Subcutaneous abdominal adipose tissue (tissue), 5 donors: ENCODE data around the gene OXNAD1.
A peak's percentile ranks its signal among the peaks of the same experiment; 100 is the strongest.

Experiments used
- H3K27ac ChIP-seq: one replicate; pipeline ENCODE4 v1.7.0; 2013; ENCODE audit warnings: low read depth, mild to moderate bottlenecking, inconsistent platforms, low read length, moderate library complexity
- H3K27me3 ChIP-seq, 5 donors: one replicate each; pipeline ENCODE4 v1.7.0; 2013; ENCODE audit warnings: low read length in 5 of 5, inconsistent platforms in 1 of 5; ENCODE audit not compliant: control insufficient read depth in 5 of 5, insufficient read depth in 4 of 5
- H3K36me3 ChIP-seq, 5 donors: one replicate each; pipeline ENCODE4 v1.7.0; 2013; ENCODE audit warnings: low read length in 5 of 5; ENCODE audit not compliant: control insufficient read depth in 5 of 5, insufficient read depth in 5 of 5
- H3K4me1 ChIP-seq, 5 donors: one replicate each; pipeline ENCODE4 v1.7.0; 2013; ENCODE audit warnings: low read length in 5 of 5, mild to moderate bottlenecking in 3 of 5, moderate library complexity in 1 of 5; ENCODE audit not compliant: control insufficient read depth in 5 of 5, insufficient read depth in 5 of 5
- H3K4me3 ChIP-seq, 5 donors: one replicate each; pipeline ENCODE4 v1.7.0; 2013; ENCODE audit warnings: low read length in 5 of 5, low read depth in 1 of 5
- H3K9ac ChIP-seq, 5 donors: one replicate each; pipeline ENCODE4 v1.7.0; 2013; ENCODE audit warnings: low read length in 5 of 5, mild to moderate bottlenecking in 4 of 5, moderate library complexity in 3 of 5
- H3K9me3 ChIP-seq, 5 donors: one replicate each; pipeline ENCODE4 v1.7.0; 2013; ENCODE audit warnings: low read length in 5 of 5; ENCODE audit not compliant: control insufficient read depth in 5 of 5
- donor health status: healthy.
- donor health status: healthy.
- donor health status: healthy.
- donor health status: healthy.
- donor health status: healthy.

OXNAD1 gene

DNA sequence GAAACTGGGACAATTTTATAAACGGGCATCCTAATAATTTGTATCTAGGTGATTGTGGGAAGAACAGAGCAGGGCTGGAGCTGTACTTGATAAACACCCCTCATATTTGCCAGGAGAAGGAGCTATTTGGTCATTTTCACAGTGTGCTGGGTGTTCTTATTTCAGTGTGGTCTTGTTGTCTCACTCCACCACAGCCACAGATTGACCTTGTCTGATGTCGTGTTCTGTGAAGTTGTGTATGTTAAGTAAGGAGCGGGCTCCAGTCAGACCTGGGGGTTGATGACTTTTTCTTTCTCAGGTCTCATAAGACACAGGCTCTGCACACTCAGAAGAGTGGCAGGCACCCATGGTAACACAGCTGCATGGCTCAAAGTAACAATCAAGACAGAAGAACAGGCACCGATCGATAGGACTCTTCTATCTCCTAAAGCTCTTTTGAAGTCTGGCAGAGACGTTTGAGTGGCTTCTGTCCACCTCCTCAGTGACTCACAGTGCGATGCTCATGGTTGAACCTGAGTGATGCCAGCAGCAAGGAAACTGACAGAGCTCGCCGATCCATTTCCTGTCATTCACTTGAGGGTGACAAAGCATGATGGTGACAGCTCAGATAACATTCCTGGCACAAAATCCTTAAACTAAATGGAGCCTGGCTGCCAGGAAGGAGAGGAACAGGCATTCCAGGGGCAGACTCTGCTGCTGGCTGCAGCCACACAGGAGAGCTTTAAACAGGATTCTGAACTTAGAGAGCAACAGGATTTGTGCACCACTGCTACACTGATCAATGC, 21.1 kb upstream of the OXNAD1 start:
- Histone ChIP-seq H3K27ac (peak overlapping the region; percentile 54), H3K36me3 (no peaks in the 10 kb centered on the region)

DNA sequence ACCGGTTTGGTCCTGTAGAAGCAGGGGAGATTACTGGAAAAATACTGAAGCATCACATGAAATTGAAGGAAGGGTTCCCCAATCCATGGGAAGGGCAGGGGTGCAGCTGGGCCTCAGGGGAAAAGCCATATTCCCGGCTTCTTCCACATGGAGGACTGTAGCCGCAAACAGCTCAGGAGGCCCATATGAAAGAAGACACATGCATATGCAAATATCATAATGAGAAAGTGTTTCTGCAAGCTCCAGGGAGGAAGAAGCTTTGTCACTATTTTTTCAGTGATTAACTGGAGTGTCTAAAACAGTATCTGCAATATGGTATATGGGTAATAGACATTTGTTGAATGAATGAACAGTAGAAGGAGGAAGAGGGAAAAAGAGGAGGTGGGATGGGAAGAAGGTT, 19.4 kb upstream of the OXNAD1 start:
- peak overlapping the region; percentile 54 for H3K27ac ChIP-seq
- H3K36me3 ChIP-seq: no peaks in the 10 kb centered on the region
- H3K9ac ChIP-seq: no peak overlapping the region
- no peaks in the 10 kb centered on the region for H3K9me3 ChIP-seq
- H3K4me1 ChIP-seq: peaks cover 1 to 37% (median 23%) of the 10 kb centered on the region in 5 donors
- no peaks in the 10 kb centered on the region for H3K27me3 ChIP-seq
- no peak overlapping the region for H3K4me3 ChIP-seq

More for the DNA sequence above, 21.1 kb upstream of the OXNAD1 start:
- H3K9ac ChIP-seq: no peak overlapping the region
- no peak overlapping the region for H3K4me3 ChIP-seq
- H3K4me1 ChIP-seq: peaks cover 4 to 52% (median 38%) of the 10 kb centered on the region in 5 donors
- H3K9me3 ChIP-seq: no peaks in the 10 kb centered on the region
- no peaks in the 10 kb centered on the region for H3K27me3 ChIP-seq

GRCh38 chr3:16247282-16248061, 17.5 kb upstream of the OXNAD1 start:
- Histone ChIP-seq H3K27me3 (no peaks in the 10 kb centered on the region), H3K4me3 (no peak overlapping the region), H3K9ac (no peak overlapping the region), H3K9me3 (no peaks in the 10 kb centered on the region), H3K36me3 (no peaks in the 10 kb centered on the region), H3K27ac (peak overlapping the region; percentile 1), H3K4me1 (peaks cover 1 to 25% (median 16%) of the 10 kb centered on the region in 5 donors)

DNA sequence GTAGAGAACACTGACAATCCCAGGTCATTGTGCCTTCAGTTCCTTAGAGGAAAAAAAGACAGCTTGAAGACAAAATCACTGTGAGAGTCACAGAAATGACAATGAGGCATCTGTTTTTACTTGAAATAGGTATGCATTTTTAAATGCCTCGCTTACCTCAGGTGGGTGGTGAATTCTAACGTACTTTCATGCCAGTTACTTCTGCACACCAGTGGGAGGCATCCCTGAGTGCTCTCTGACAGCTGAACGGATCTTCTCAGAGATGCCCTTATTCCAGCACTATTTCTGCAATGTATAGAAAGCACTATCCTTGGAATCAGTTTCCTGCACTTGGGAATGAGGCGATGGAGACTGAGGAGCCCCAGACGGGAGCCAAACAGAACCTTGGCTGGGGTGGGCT, 16.5 kb upstream of the OXNAD1 start:
- Histone ChIP-seq H3K36me3 (no peaks in the 10 kb centered on the region), H3K9me3 (no peaks in the 10 kb centered on the region), H3K4me1 (peaks cover 5 to 27% (median 21%) of the 10 kb centered on the region in 5 donors), H3K9ac (no peak overlapping the region), H3K27me3 (no peaks in the 10 kb centered on the region), H3K4me3 (no peak overlapping the region), H3K27ac (no peak overlapping the region)

GRCh38 chr3:16249336-16249735, 15.7 kb upstream of the OXNAD1 start:
- no peaks in the 10 kb centered on the region for H3K9me3 ChIP-seq
- H3K4me1 ChIP-seq: peaks cover 6 to 26% (median 22%) of the 10 kb centered on the region in 5 donors
- H3K36me3 ChIP-seq: no peaks in the 10 kb centered on the region
- H3K9ac ChIP-seq: no peak overlapping the region
- no peak overlapping the region for H3K4me3 ChIP-seq
- no peaks in the 10 kb centered on the region for H3K27me3 ChIP-seq
- H3K27ac ChIP-seq: no peak overlapping the region

- Histone ChIP-seq H3K4me1 (peaks cover 6 to 20% (median 17%) of the 10 kb centered on the region in 5 donors), H3K4me3 (no peak overlapping the region), H3K9ac (no peak overlapping the region), H3K27me3 (no peaks in the 10 kb centered on the region), H3K36me3 (no peaks in the 10 kb centered on the region), H3K9me3 (no peaks in the 10 kb centered on the region), H3K27ac (no peak overlapping the region)
Observed at GRCh38 chr3:16249886-16250285, 15.1 kb upstream of the OXNAD1 start.

GRCh38 chr3:16251316-16252085, 13.5 kb upstream of the OXNAD1 start:
- Histone ChIP-seq H3K9ac (no peak overlapping the region), H3K36me3 (peaks cover 0 to 1% (median 0%) of the 10 kb centered on the region in 5 donors), H3K27me3 (no peaks in the 10 kb centered on the region), H3K4me3 (no peak overlapping the region), H3K27ac (no peak overlapping the region), H3K4me1 (peaks cover 6 to 18% (median 14%) of the 10 kb centered on the region in 5 donors), H3K9me3 (no peaks in the 10 kb centered on the region)

DNA sequence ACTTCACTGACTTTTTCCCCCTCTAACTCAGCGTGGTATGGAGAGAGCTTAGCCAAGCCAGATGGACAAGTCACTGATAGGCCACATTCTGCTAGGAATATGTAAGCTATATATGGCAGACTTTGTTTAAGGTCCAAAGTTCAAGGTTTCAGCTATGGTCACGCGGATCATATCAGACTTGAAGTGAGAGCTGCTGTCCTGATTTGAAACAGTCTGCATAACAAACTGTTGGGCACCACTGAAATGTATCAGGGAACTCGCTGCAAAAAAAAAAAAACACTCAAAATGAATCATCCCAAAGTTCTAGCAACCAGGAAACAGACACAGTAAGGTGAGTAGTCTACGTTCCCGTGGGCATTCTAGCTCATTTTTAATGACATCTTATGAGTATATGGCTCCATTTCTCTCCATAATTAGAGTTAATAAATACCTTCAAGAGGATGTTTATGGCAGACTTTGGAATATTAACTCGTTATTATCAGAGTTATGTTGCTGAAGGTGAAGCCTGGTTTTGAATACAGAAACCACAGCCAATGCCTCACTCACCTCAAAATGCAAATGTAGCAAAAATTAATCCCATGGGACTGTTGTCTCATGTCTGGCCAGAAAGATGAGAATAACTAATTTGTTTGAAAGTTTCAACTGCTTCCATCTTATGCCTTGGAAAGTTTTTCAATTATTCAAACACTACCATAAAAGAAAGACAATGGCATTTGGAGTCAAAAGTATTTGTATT, 12.6 kb upstream of the OXNAD1 start:
- H3K4me3 ChIP-seq: no peak overlapping the region
- peaks cover 0 to 6% (median 0%) of the 10 kb centered on the region in 5 donors for H3K36me3 ChIP-seq
- H3K27me3 ChIP-seq: no peaks in the 10 kb centered on the region
- no peak overlapping the region for H3K27ac ChIP-seq
- H3K4me1 ChIP-seq: peaks cover 5 to 18% (median 13%) of the 10 kb centered on the region in 5 donors
- H3K9ac ChIP-seq: no peak overlapping the region
- no peaks in the 10 kb centered on the region for H3K9me3 ChIP-seq

GRCh38 chr3:16252988-16253387, 12.0 kb upstream of the OXNAD1 start:
- Histone ChIP-seq H3K9me3 (no peaks in the 10 kb centered on the region), H3K4me1 (peaks cover 5 to 20% (median 13%) of the 10 kb centered on the region in 5 donors), H3K9ac (no peak overlapping the region), H3K27ac (no peak overlapping the region), H3K27me3 (no peaks in the 10 kb centered on the region), H3K36me3 (peaks cover 0 to 6% (median 0%) of the 10 kb centered on the region in 5 donors), H3K4me3 (no peak overlapping the region)
